ENCODE measurements around the gene DYNLT2. TPM values are rescaled to one million over a fixed set of nuclear protein-coding genes. Genes with fewer than 3 reads are reported as not detected.

The DYNLT2 gene
- total and polyA plus RNA-seq, 7 donors = 0.46 to 2.2 (median 1.9) TPM

DNA sequence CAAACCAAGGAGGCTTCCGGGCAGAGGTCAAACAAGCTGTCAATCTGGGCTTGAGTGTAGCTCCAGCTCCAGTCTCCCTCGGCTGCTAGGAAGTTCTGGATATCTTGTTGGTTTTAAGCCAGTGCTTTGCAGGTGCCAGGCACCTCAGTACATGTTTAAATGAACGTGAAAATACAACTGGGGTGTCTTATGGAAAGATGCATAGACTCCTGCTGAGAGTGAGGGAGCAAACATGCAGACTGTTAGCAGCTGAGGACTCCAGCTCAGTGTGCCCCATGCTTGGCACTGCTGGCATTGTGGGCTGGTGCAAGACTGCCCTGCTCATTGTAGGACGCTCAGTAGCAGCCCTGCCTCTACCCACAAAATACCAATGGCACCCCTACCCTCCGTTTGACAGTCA is 28.5 kb upstream of the DYNLT2 start:
- no peak overlapping the region for H3K27ac ChIP-seq

GRCh38 chr6:169779092-169779815 is 27.9 kb upstream of the DYNLT2 start:
- TF ChIP-seq POLR2A (IDR thresholded peaks at IDR 0.05) (no peak), CTCF (IDR thresholded peaks at IDR 0.05) (no peak), POLR2AphosphoS5 (IDR thresholded peaks at IDR 0.05) (no peak), EP300 (IDR thresholded peaks at IDR 0.05) (no peak)
- WGBS, 2 donors = 85 to 89% methylated on average over 8 of the region's 8 CpGs
- Histone ChIP-seq H3K27ac (no peak overlapping the region), H3K36me3 (peaks cover 0 to 65% (median 15%) of the 10 kb centered on the region in 4 donors), H3K27me3 (no peaks in the 10 kb centered on the region), H3K9me3 (no peaks in the 10 kb centered on the region), H3K4me1 (no peaks in the 10 kb centered on the region), H3K4me3 (no peak overlapping the region)
- no peak for DNase-seq
- intact Hi-C loops (cut with DNase I) = no loop called here

More for the DNA sequence above, 28.5 kb upstream of the DYNLT2 start:
- H3K4me1 ChIP-seq = no peaks in the 10 kb centered on the region
- peaks cover 0 to 59% (median 15%) of the 10 kb centered on the region in 4 donors for H3K36me3 ChIP-seq
- no peak overlapping the region for H3K4me3 ChIP-seq
- WGBS, 2 donors = 87 to 91% methylated on average over 5 of the region's 5 CpGs
- no peak for TF ChIP-seq EP300 (IDR thresholded peaks at IDR 0.05)
- no peak for TF ChIP-seq POLR2AphosphoS5 (IDR thresholded peaks at IDR 0.05)
- TF ChIP-seq POLR2A (IDR thresholded peaks at IDR 0.05) = no peak
- no peak for TF ChIP-seq CTCF (IDR thresholded peaks at IDR 0.05)
- intact Hi-C loops (cut with DNase I) = no loop called here
- no peak for DNase-seq
- H3K27me3 ChIP-seq = no peaks in the 10 kb centered on the region
- H3K9me3 ChIP-seq = no peaks in the 10 kb centered on the region

DNA sequence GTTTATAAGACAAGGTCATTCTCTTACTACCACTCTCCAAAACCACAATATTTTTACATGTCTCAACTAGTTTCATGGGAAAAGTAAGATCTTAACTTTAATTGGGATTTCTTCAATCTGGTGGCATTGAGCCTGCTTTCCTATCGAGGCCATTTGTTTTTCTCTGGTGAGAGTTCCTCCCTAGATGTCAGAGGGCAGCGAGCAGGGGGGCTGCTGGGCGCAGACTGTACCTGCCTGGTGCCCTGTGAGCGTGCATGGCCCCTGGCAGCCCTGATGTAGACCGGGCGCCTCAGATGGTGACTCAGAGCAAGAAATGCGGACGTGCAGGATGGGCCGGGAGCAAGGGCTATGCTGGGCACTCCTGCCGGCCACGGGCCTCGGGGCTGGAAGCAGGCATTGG is 27.3 kb upstream of the DYNLT2 start:
- DNase-seq = no peak
- no peak overlapping the region for H3K27ac ChIP-seq
- 97% methylated on average over 12 of the region's 12 CpGs for WGBS, 2 donors
- H3K4me1 ChIP-seq = no peaks in the 10 kb centered on the region
- H3K9me3 ChIP-seq = no peaks in the 10 kb centered on the region
- peaks cover 0 to 71% (median 15%) of the 10 kb centered on the region in 4 donors for H3K36me3 ChIP-seq
- H3K27me3 ChIP-seq = no peaks in the 10 kb centered on the region
- TF ChIP-seq EP300 (IDR thresholded peaks at IDR 0.05) (no peak), CTCF (IDR thresholded peaks at IDR 0.05) (no peak), POLR2A (IDR thresholded peaks at IDR 0.05) (no peak), POLR2AphosphoS5 (IDR thresholded peaks at IDR 0.05) (no peak)
- H3K4me3 ChIP-seq = no peak overlapping the region
- intact Hi-C loops (cut with DNase I) = no loop called here

DNA sequence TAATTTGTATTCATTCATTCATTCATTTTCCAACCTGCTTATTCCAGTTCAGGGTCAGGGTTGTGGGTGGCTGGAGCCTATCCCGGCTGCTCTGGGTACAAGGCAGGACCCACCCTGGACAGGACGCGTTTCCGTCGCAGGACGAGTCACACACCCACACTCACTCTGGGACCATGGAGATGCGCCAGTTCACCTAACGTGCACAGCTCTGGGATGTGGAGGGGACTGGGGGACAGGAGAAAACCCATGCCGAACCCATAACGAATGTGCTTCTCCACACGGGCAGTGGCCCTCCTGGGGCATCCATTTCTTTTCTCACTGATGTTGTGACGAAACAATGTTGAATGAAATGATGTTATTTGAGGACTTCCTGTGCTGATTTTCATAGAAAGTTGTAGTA is 26.5 kb upstream of the DYNLT2 start:
- H3K27me3 ChIP-seq = no peaks in the 10 kb centered on the region
- TF ChIP-seq CTCF (IDR thresholded peaks at IDR 0.05) = no peak
- no peak for TF ChIP-seq POLR2A (IDR thresholded peaks at IDR 0.05)
- TF ChIP-seq POLR2AphosphoS5 (IDR thresholded peaks at IDR 0.05) = no peak
- TF ChIP-seq EP300 (IDR thresholded peaks at IDR 0.05) = no peak
- no peak overlapping the region for H3K4me3 ChIP-seq
- intact Hi-C loops (cut with DNase I) = no loop called here
- no peak overlapping the region for H3K27ac ChIP-seq
- no peak for DNase-seq
- no peaks in the 10 kb centered on the region for H3K9me3 ChIP-seq
- WGBS, 2 donors = 95 to 96% methylated on average over 12 of the region's 12 CpGs
- H3K36me3 ChIP-seq = peaks cover 0 to 75% (median 15%) of the 10 kb centered on the region in 4 donors
- H3K4me1 ChIP-seq = no peaks in the 10 kb centered on the region
